ENCODE measurements around the gene PRND.

DNA sequence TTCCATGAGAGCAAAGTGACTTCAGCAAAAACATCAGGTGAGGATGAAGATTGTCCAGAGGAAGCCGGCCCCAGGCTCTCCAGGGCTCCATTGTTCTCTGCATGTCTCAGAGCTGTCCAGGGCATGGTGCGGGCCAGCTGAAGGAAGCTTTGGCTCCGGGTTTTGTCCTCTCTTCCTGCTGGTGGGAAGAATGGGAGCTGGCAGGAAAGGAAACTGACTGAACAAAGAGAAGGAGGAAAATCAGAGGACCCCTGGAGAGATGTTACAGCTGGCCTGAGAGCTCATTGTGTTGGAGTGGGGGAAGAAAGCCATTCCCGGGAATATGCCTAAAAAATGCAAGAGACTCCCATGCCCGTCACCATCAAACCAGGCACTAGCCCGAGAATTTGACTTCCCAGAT, 27.1 kb downstream of the PRND start:
- TF ChIP-seq, protein P1, sequence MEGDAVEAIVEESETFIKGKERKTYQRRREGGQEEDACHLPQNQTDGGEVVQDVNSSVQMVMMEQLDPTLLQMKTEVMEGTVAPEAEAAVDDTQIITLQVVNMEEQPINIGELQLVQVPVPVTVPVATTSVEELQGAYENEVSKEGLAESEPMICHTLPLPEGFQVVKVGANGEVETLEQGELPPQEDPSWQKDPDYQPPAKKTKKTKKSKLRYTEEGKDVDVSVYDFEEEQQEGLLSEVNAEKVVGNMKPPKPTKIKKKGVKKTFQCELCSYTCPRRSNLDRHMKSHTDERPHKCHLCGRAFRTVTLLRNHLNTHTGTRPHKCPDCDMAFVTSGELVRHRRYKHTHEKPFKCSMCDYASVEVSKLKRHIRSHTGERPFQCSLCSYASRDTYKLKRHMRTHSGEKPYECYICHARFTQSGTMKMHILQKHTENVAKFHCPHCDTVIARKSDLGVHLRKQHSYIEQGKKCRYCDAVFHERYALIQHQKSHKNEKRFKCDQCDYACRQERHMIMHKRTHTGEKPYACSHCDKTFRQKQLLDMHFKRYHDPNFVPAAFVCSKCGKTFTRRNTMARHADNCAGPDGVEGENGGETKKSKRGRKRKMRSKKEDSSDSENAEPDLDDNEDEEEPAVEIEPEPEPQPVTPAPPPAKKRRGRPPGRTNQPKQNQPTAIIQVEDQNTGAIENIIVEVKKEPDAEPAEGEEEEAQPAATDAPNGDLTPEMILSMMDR (IDR thresholded peaks at IDR 0.05; ENCODE audit: low read length): no peak
- TF ChIP-seq EZH2 (IDR thresholded peaks at IDR 0.05; ENCODE audit: borderline replicate concordance, low read length): no peak
